Spleen (tissue), 11 donors: Measurements from ENCODE around the gene KIF16B. TPM values are rescaled to one million over a fixed set of nuclear protein-coding genes. Genes with fewer than 3 reads are reported as not detected.

ENCODE experiments used
- DNase-seq: peaks from one replicate; pipeline ENCODE4 v3.0.0-alpha.2; 2020
- H3K27ac ChIP-seq, 8 donors: fragments of 200-600 bp; sonication (generic) in 7 of 8; 1 replicate in 4 of 8; 2 replicates in 4 of 8; pipeline versions ENCODE4 v1.5.0 to v1.8.0; 2016 to 2021; ENCODE audit warnings: inconsistent platforms in 4 of 8, mild to moderate bottlenecking in 4 of 8, moderate library complexity in 1 of 8
- H3K27me3 ChIP-seq, 7 donors: fragments of 200-600 bp; sonication (generic) in 6 of 7; replicated peaks in 1 of 7; 1 replicate in 4 of 7; 2 replicates in 3 of 7; pipeline versions ENCODE4 v1.5.0 to v1.8.0; 2016 to 2021; ENCODE audit warnings: inconsistent platforms in 3 of 7, mild to moderate bottlenecking in 1 of 7
- H3K36me3 ChIP-seq, 6 donors: fragments of 200-600 bp; sonication (generic) in 5 of 6; 1 replicate in 4 of 6; 2 replicates in 2 of 6; pipeline versions ENCODE4 v1.5.0 to v1.8.0; 2016 to 2021; ENCODE audit warnings: inconsistent platforms in 2 of 6
- H3K4me1 ChIP-seq, 6 donors: fragments of 200-600 bp; sonication (generic) in 5 of 6; 1 replicate in 3 of 6; 2 replicates in 3 of 6; pipeline versions ENCODE4 v1.5.0 to v1.8.0; 2016 to 2021; ENCODE audit warnings: inconsistent platforms in 3 of 6
- H3K4me3 ChIP-seq, 8 donors: fragments of 200-600 bp; sonication (generic) in 7 of 8; 1 replicate in 4 of 8; 2 replicates in 4 of 8; pipeline versions ENCODE4 v1.5.0 to v1.8.0; 2016 to 2021; ENCODE audit warnings: inconsistent platforms in 4 of 8, mild to moderate bottlenecking in 4 of 8, moderate library complexity in 2 of 8
- H3K9me3 ChIP-seq, 8 donors: fragments of 200-600 bp; sonication (generic) in 7 of 8; 1 replicate in 4 of 8; 2 replicates in 4 of 8; pipeline versions ENCODE4 v1.5.0 to v1.8.0; 2016 to 2021; ENCODE audit warnings: inconsistent platforms in 4 of 8
- POLR2A ChIP-seq, 3 donors: fragments of 450-650 bp; IDR thresholded peaks; one replicate each; pipeline ENCODE4 v1.5.1; 2017; ENCODE audit warnings: antibody characterized with exemption in 3 of 3, mild to moderate bottlenecking in 1 of 3
- POLR2AphosphoS5 ChIP-seq, 3 donors: sonication (generic); formaldehyde crosslinking; IDR thresholded peaks; one replicate each; pipeline ENCODE4 v1.5.1; 2017; ENCODE audit warnings: antibody characterized with exemption in 3 of 3
- WGBS, 5 donors: extraction: QIAGEN DNeasy Blood & Tissue Kit in 3 of 5; methylation state at CpG; one replicate each; pipeline versions ENCODE4 v1.1.5 to v1.1.7; 2013 to 2018; 5-methylcytosine and 5-hydroxymethylcytosine counted together
- intact Hi-C: fragments of 100-400 bp; cut with DNase I; formaldehyde crosslinking; loops from one replicate; pipeline ENCODE4 v1.15.0; 2023; ENCODE audit warnings: low total_unique reads
- polyA plus RNA-seq, 3 donors: library from polyadenylated mRNA; stranded (reverse); fragments of 200-250 nt; gene quantifications; one replicate each; pipeline ENCODE4 v1.2.1, GENCODE V29; 2013
- total RNA-seq, 7 donors: library from RNA; depleted of rRNA in 3 of 7; stranded (reverse); fragments of >200 nt in 3 of 7; fragmentation: NEBNext Ultra II Directional in 4 of 7; extraction: Animal tissue kit (Norgen Biotek cat#: 25700) in 4 of 7; gene quantifications; one replicate each; pipeline versions ENCODE4 v1.1.0 to v1.2.1, GENCODE V29; 2016 to 2021
- TF ChIP-seq, protein P1 (sequence below), 11 experiments: fragments of 200-600 bp in 7 of 11; fragments of 450-650 bp in 4 of 11; sonication (generic) in 4 of 11; IDR thresholded peaks in 8 of 11; conservative IDR thresholded peaks in 3 of 11; 1 replicate in 7 of 11; 2 replicates in 4 of 11; pipeline versions ENCODE4 v1.4.0 to v1.8.0; 2016 to 2021; ENCODE audit warnings: antibody characterized with exemption in 11 of 11, inconsistent platforms in 4 of 11, mild to moderate bottlenecking in 1 of 11
- donor health status: healthy with polysubstance abuse.
- donor health status: DM: no; HTN: no; CAD: no; lungs with moderate emphysema.
- donor health status: DM: no; HTN: no; CAD: no.
- donor health status: Bipolar disorder and iron deficiency.
- donor health status: healthy.
- donor health status: DM: no; HTN: no; CAD: no.
- donor health status: DM: yes; HTN: yes; CAD: no.

Gene KIF16B
- total and polyA plus RNA-seq, 10 donors, result 3.0 to 30.1 (median 21.2) TPM

DNA sequence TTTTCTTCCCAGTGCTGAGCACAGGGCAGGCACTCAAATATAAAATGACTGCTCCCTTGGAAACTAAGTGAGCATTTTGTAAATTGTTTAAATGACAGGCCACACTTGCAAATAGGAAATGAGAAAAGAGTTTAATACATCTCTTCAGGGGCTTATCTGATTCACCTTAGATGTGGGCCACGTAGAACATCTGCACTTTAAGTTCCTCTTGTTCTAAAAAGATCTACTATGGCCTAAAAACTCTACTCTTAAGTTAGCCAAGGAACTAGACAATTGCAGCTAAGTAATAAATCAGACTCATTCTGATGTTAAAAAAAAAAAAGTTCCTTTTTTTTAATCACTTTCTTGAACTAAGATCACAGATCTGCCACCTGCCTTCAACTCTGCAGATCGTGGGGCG lies 126.3 kb downstream of the KIF16B start:
- TF ChIP-seq, protein P1, sequence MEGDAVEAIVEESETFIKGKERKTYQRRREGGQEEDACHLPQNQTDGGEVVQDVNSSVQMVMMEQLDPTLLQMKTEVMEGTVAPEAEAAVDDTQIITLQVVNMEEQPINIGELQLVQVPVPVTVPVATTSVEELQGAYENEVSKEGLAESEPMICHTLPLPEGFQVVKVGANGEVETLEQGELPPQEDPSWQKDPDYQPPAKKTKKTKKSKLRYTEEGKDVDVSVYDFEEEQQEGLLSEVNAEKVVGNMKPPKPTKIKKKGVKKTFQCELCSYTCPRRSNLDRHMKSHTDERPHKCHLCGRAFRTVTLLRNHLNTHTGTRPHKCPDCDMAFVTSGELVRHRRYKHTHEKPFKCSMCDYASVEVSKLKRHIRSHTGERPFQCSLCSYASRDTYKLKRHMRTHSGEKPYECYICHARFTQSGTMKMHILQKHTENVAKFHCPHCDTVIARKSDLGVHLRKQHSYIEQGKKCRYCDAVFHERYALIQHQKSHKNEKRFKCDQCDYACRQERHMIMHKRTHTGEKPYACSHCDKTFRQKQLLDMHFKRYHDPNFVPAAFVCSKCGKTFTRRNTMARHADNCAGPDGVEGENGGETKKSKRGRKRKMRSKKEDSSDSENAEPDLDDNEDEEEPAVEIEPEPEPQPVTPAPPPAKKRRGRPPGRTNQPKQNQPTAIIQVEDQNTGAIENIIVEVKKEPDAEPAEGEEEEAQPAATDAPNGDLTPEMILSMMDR (IDR thresholded peaks at IDR 0.05 in 8 of 11, conservative IDR thresholded peaks at IDR 0.05 in 3 of 11), result no peak
- no peak for TF ChIP-seq POLR2AphosphoS5 (IDR thresholded peaks at IDR 0.05)
- no peak for TF ChIP-seq POLR2A (IDR thresholded peaks at IDR 0.05)
- intact Hi-C loops, result no loop called here
- H3K27ac ChIP-seq, result no peak overlapping the region
- no peaks in the 10 kb centered on the region for H3K9me3 ChIP-seq
- peaks cover 0 to 5% (median 0%) of the 10 kb centered on the region in 6 donors for H3K4me1 ChIP-seq
- H3K27me3 ChIP-seq, result no peaks in the 10 kb centered on the region
- DNase-seq, result no peak
- H3K36me3 ChIP-seq, result peaks cover 0 to 10% (median 0%) of the 10 kb centered on the region in 6 donors
- 47 to 63% (median 53%) methylated on average over 3 of the region's 3 CpGs for WGBS, 5 donors
- no peak overlapping the region for H3K4me3 ChIP-seq

DNA sequence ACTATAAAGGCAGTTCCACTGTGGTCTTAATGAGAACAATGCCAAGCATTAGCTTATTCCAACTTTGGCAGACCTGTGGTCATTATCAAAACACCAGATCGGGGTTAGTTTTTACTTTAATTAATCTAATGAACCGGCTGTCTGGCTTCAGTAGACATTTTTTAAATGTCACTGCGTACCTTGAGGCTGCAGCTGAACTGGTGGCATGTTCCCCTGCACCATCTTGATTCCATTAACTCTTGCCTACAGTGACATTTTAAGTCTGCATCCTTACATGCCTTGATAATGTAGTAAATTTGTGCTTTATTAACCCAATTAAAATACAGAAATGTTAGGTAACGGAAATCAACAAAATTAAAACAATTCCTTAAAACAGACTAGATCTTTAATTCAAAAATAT lies 127.0 kb downstream of the KIF16B start:
- no peak for TF ChIP-seq POLR2AphosphoS5 (IDR thresholded peaks at IDR 0.05)
- TF ChIP-seq, protein P1 (IDR thresholded peaks at IDR 0.05 in 8 of 11, conservative IDR thresholded peaks at IDR 0.05 in 3 of 11), result no peak
- TF ChIP-seq POLR2A (IDR thresholded peaks at IDR 0.05), result no peak
- Histone ChIP-seq H3K27ac (no peak overlapping the region), H3K36me3 (peaks cover 0 to 10% (median 0%) of the 10 kb centered on the region in 6 donors), H3K27me3 (no peaks in the 10 kb centered on the region), H3K4me3 (no peak overlapping the region), H3K9me3 (no peaks in the 10 kb centered on the region), H3K4me1 (peaks cover 0 to 5% (median 0%) of the 10 kb centered on the region in 6 donors)
- 87 to 96% (median 91%) methylated on average over 4 of the region's 4 CpGs for WGBS, 5 donors
- intact Hi-C loops, result no loop called here
- no peak for DNase-seq

DNA sequence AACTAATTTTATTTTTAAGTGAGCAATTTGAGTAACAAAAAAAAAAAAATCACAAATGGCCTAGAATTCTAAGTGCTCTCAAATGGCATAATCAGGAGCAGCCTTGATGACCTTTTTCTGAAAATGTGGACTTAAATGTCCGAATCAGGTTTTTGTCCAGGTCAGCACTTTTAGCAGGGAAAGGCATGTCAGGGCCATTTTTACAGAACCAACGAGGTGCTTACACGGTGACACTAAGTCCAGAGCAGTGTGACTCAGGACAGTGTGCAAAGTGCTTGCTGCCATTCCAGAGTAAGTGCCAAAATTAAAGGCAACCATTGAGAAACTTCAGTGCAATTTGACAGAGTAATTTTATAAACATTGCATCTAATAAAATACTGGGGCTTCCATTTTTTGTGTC lies 127.8 kb downstream of the KIF16B start:
- DNase-seq, result no peak
- H3K27ac ChIP-seq, result no peak overlapping the region
- no peak overlapping the region for H3K4me3 ChIP-seq
- WGBS, 5 donors, result 56 to 82% (median 68%) methylated on average over 3 of the region's 3 CpGs
- intact Hi-C loops, result no loop called here
- peaks cover 0 to 5% (median 0%) of the 10 kb centered on the region in 6 donors for H3K4me1 ChIP-seq
- H3K27me3 ChIP-seq, result no peaks in the 10 kb centered on the region
- H3K9me3 ChIP-seq, result no peaks in the 10 kb centered on the region
- TF ChIP-seq, protein P1 (IDR thresholded peaks at IDR 0.05 in 8 of 11, conservative IDR thresholded peaks at IDR 0.05 in 3 of 11), result no peak
- TF ChIP-seq POLR2A (IDR thresholded peaks at IDR 0.05) (no peak), POLR2AphosphoS5 (IDR thresholded peaks at IDR 0.05) (no peak)
- H3K36me3 ChIP-seq, result peaks cover 0 to 3% (median 0%) of the 10 kb centered on the region in 6 donors

DNA sequence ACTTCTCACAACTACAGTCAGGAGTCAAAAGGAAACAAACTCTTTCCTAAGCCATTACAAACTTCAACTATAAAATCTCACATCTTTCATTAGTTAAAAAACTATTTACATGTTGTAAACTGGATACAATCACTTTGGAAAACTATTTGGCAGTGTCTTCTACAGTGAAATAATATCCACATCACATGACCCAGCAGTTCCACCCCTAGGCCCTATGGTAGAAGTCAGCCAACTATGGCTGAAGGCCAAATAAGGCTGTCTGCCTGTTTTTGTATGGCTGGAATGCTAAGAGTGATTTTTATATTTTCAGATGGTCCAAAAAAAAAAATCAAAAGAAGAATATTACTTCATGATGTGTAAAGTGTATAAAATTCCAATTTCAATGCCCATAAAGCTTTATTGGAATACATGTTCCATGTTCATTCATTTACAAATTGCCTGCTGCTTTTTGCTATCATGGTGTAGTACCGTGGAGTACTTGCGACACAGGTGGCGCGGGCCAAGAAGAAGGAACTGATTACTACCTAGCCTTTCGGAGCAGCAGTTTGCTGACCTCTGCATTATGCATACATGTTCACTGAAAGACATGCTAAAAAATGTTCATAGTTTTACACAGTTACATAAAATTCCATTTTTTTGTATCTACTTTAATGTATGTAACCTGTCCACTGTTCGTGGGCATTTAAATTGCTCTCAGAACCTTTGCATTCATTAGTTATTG lies 129.0 kb downstream of the KIF16B start:
- H3K4me3 ChIP-seq, result no peak overlapping the region
- peaks cover 0 to 5% (median 0%) of the 10 kb centered on the region in 6 donors for H3K36me3 ChIP-seq
- H3K27ac ChIP-seq, result no peak overlapping the region
- no peaks in the 10 kb centered on the region for H3K27me3 ChIP-seq
- DNase-seq, result no peak
- intact Hi-C loops, result no loop called here
- H3K4me1 ChIP-seq, result peaks cover 0 to 5% (median 0%) of the 10 kb centered on the region in 6 donors
- H3K9me3 ChIP-seq, result peaks cover 0 to 8% (median 0%) of the 10 kb centered on the region in 8 donors
- TF ChIP-seq, protein P1 (IDR thresholded peaks at IDR 0.05 in 8 of 11, conservative IDR thresholded peaks at IDR 0.05 in 3 of 11), result no peak
- no peak for TF ChIP-seq POLR2AphosphoS5 (IDR thresholded peaks at IDR 0.05)
- no peak for TF ChIP-seq POLR2A (IDR thresholded peaks at IDR 0.05)
- WGBS, 5 donors, result 75 to 94% (median 83%) methylated on average over 6 of the region's 6 CpGs
